ENCODE data around the gene CYP2J2. TPM values are rescaled to one million over a fixed set of nuclear protein-coding genes. Genes with fewer than 3 reads are reported as not detected.

Gene CYP2J2
- polyA plus RNA-seq, 1 donor from 2014 or later, result not detected

DNA sequence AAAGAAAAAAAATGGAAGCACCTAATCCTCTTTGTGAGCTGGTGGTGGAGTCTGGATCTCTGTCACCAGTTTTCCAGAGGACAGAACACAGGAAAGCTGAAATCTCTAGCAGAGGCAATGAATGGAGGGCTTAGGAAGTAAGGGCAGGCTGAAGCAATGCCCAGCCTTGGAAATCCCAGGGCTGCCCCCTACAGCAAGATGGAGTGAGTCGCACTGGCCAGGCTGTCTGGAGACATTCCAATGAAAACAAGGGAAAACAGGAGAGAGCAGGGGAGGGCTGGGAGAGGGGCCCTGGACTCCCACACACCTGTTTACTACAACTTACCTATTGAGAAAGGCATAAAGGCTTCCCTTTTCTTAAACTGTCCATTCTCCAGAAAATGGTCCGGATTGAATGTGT is 25.9 kb downstream of the CYP2J2 start:
- no peaks in the 10 kb centered on the region for H3K9me2 ChIP-seq (ENCODE audit: insufficient read depth, low read length)
- no peak overlapping the region for H3K4me3 ChIP-seq (ENCODE audit: low read length)
- TF ChIP-seq, protein P1, sequence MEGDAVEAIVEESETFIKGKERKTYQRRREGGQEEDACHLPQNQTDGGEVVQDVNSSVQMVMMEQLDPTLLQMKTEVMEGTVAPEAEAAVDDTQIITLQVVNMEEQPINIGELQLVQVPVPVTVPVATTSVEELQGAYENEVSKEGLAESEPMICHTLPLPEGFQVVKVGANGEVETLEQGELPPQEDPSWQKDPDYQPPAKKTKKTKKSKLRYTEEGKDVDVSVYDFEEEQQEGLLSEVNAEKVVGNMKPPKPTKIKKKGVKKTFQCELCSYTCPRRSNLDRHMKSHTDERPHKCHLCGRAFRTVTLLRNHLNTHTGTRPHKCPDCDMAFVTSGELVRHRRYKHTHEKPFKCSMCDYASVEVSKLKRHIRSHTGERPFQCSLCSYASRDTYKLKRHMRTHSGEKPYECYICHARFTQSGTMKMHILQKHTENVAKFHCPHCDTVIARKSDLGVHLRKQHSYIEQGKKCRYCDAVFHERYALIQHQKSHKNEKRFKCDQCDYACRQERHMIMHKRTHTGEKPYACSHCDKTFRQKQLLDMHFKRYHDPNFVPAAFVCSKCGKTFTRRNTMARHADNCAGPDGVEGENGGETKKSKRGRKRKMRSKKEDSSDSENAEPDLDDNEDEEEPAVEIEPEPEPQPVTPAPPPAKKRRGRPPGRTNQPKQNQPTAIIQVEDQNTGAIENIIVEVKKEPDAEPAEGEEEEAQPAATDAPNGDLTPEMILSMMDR (IDR thresholded peaks at IDR 0.05; ENCODE audit: poor library complexity, severe bottlenecking), result no peak
- TF ChIP-seq SMC3 (conservative IDR thresholded peaks at IDR 0.05; ENCODE audit: poor library complexity) (no peak), EP300 (conservative IDR thresholded peaks at IDR 0.05; ENCODE audit: poor library complexity, severe bottlenecking) (no peak), RAD21 (conservative IDR thresholded peaks at IDR 0.05) (no peak), EZH2 (IDR thresholded peaks at IDR 0.05; ENCODE audit: borderline replicate concordance, insufficient read depth, low read length, poor library complexity, severe bottlenecking) (no peak), MXI1 (conservative IDR thresholded peaks at IDR 0.05; ENCODE audit: poor library complexity, severe bottlenecking) (no peak), POLR2AphosphoS5 (IDR thresholded peaks at IDR 0.05) (no peak), TAF1 (IDR thresholded peaks at IDR 0.05; ENCODE audit: low read depth) (no peak)
- TF ChIP-seq, protein P2, sequence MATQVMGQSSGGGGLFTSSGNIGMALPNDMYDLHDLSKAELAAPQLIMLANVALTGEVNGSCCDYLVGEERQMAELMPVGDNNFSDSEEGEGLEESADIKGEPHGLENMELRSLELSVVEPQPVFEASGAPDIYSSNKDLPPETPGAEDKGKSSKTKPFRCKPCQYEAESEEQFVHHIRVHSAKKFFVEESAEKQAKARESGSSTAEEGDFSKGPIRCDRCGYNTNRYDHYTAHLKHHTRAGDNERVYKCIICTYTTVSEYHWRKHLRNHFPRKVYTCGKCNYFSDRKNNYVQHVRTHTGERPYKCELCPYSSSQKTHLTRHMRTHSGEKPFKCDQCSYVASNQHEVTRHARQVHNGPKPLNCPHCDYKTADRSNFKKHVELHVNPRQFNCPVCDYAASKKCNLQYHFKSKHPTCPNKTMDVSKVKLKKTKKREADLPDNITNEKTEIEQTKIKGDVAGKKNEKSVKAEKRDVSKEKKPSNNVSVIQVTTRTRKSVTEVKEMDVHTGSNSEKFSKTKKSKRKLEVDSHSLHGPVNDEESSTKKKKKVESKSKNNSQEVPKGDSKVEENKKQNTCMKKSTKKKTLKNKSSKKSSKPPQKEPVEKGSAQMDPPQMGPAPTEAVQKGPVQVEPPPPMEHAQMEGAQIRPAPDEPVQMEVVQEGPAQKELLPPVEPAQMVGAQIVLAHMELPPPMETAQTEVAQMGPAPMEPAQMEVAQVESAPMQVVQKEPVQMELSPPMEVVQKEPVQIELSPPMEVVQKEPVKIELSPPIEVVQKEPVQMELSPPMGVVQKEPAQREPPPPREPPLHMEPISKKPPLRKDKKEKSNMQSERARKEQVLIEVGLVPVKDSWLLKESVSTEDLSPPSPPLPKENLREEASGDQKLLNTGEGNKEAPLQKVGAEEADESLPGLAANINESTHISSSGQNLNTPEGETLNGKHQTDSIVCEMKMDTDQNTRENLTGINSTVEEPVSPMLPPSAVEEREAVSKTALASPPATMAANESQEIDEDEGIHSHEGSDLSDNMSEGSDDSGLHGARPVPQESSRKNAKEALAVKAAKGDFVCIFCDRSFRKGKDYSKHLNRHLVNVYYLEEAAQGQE (IDR thresholded peaks at IDR 0.05; ENCODE audit: borderline replicate concordance), result no peak
- H4K20me1 ChIP-seq (ENCODE audit: insufficient read depth), result no peaks in the 10 kb centered on the region
- H3K36me3 ChIP-seq (ENCODE audit: insufficient read depth, low read length), result no peaks in the 10 kb centered on the region
- H3K27ac ChIP-seq (ENCODE audit: low read length), result no peak overlapping the region
- no peaks in the 10 kb centered on the region for H3K27me3 ChIP-seq (ENCODE audit: insufficient read depth, low read depth, low read length)
- H3K4me2 ChIP-seq (ENCODE audit: low read length), result no peak overlapping the region
- no peaks in the 10 kb centered on the region for H3F3A ChIP-seq (ENCODE audit: insufficient read depth, low read length, poor library complexity, severe bottlenecking)
- H3K9me3 ChIP-seq (ENCODE audit: low read length), result no peaks in the 10 kb centered on the region
- no peak overlapping the region for H2AFZ ChIP-seq (ENCODE audit: low read depth, low read length)
- no peak overlapping the region for H3K9ac ChIP-seq (ENCODE audit: low read length)
- no peaks in the 10 kb centered on the region for H3K79me2 ChIP-seq (replicated peaks; ENCODE audit: insufficient read depth, low read length)

GRCh38 chr1:59898927-59899326 is 27.6 kb downstream of the CYP2J2 start:
- H4K20me1 ChIP-seq (ENCODE audit: insufficient read depth), result no peaks in the 10 kb centered on the region
- no peaks in the 10 kb centered on the region for H3K36me3 ChIP-seq (ENCODE audit: insufficient read depth, low read length)
- no peak overlapping the region for H3K4me2 ChIP-seq (ENCODE audit: low read length)

More at GRCh38 chr1:59898927-59899326, 27.6 kb downstream of the CYP2J2 start:
- no peak overlapping the region for H3K27ac ChIP-seq (ENCODE audit: low read length)
- no peak overlapping the region for H3K4me3 ChIP-seq (ENCODE audit: low read length)
- TF ChIP-seq RAD21 (conservative IDR thresholded peaks at IDR 0.05) (no peak), EP300 (conservative IDR thresholded peaks at IDR 0.05; ENCODE audit: poor library complexity, severe bottlenecking) (no peak), SMC3 (conservative IDR thresholded peaks at IDR 0.05; ENCODE audit: poor library complexity) (no peak), POLR2AphosphoS5 (IDR thresholded peaks at IDR 0.05) (no peak), MXI1 (conservative IDR thresholded peaks at IDR 0.05; ENCODE audit: poor library complexity, severe bottlenecking) (no peak), TAF1 (IDR thresholded peaks at IDR 0.05; ENCODE audit: low read depth) (no peak), EZH2 (IDR thresholded peaks at IDR 0.05; ENCODE audit: borderline replicate concordance, insufficient read depth, low read length, poor library complexity, severe bottlenecking) (no peak)
- TF ChIP-seq, protein P2 (IDR thresholded peaks at IDR 0.05; ENCODE audit: borderline replicate concordance), result no peak
- TF ChIP-seq, protein P1 (IDR thresholded peaks at IDR 0.05; ENCODE audit: poor library complexity, severe bottlenecking), result no peak
- H2AFZ ChIP-seq (ENCODE audit: low read depth, low read length), result no peak overlapping the region
- no peaks in the 10 kb centered on the region for H3K27me3 ChIP-seq (ENCODE audit: insufficient read depth, low read depth, low read length)
- H3F3A ChIP-seq (ENCODE audit: insufficient read depth, low read length, poor library complexity, severe bottlenecking), result no peaks in the 10 kb centered on the region
- H3K9me3 ChIP-seq (ENCODE audit: low read length), result no peaks in the 10 kb centered on the region
- no peaks in the 10 kb centered on the region for H3K79me2 ChIP-seq (replicated peaks; ENCODE audit: insufficient read depth, low read length)
- H3K9me2 ChIP-seq (ENCODE audit: insufficient read depth, low read length), result no peaks in the 10 kb centered on the region
- H3K9ac ChIP-seq (ENCODE audit: low read length), result no peak overlapping the region

All from neural cell (in vitro differentiated cells).